Testis (tissue), 2 donors: ENCODE results near the gene MCC.

Experiments
- CTCF ChIP-seq, 3 experiments: fragments of 450-650 bp in 2 of 3; fragments of 200-600 bp in 1 of 3; sonication (generic) in 1 of 3; IDR thresholded peaks; one replicate each; pipeline ENCODE4 v1.5.1; 2016 to 2019; ENCODE audit warnings: antibody characterized with exemption in 3 of 3, mild to moderate bottlenecking in 2 of 3, moderate library complexity in 1 of 3
- POLR2A ChIP-seq: fragments of 450-650 bp; IDR thresholded peaks from one replicate; pipeline ENCODE4 v1.6.1; 2017; ENCODE audit warnings: antibody characterized with exemption, mild to moderate bottlenecking, moderate library complexity

GRCh38 chr5:112986224-112986623, 502.0 kb downstream of the MCC start:
- TF ChIP-seq CTCF (IDR thresholded peaks at IDR 0.05) (no peak), POLR2A (no peak)
